CD4-positive, alpha-beta T cell treated with Interferon gamma for 1 hour (primary cell): ENCODE results near the gene ARHGAP6.
"Not testable (repeated sequence)": the region's sequence is repeated elsewhere in the genome, so short reads cannot be mapped to it uniquely, and the experiment has no call there.

Experiments used
- DNase-seq: peaks from one replicate; pipeline ENCODE4 v3.0.0-alpha.2; 2020

The ARHGAP6 gene

DNA sequence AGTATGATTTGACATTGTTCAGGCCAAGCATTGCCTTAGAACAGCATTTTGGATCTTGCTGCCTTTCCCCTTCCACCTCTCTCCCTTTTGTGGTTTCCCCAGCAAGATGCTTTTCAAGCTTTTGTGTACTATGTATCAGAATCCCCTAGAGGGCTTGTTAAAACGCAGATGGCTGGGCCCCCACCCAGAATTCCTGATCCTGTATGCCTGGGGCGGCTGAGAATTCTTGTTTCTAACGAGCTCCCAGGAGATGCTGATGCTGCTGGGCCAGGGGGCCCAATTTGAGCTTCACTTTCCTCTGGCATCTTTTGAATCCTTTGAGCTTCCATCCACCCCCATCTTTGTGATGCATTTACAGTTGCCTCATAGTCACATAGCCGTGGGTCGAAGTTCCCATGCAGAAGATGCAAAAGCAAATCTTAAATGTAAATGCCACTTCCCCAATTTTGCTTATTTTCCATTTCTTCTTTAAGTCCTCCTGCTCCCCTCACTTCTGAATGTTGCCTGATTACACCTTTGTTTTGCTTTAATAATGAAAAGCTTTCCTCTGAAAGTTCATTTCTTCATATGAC is 536.1 kb downstream of the ARHGAP6 start:
- DNase-seq = no peak

- no peak for DNase-seq
These were observed 540.7 kb downstream of the ARHGAP6 start for GRCh38 chrX:11125060-11125459.

DNA sequence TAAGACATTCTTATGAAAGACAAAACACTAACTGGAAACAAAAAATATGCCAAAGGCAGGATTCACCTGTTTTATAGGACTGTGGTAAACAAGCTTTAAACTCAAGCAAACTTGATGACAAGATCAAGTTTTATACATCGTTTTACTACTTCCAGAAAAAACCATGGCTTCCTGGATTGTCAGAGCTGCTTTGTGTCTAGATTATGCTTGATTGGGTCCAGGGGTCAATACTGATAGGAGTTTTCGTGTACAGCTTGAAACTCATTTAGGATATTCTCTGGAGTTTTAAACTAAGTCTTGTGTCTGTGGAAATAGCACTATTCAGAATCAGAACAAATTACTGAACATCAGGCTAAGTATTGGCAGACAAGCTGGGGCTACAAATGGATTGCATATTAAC is 541.6 kb downstream of the ARHGAP6 start:
- DNase-seq = no peak

DNA sequence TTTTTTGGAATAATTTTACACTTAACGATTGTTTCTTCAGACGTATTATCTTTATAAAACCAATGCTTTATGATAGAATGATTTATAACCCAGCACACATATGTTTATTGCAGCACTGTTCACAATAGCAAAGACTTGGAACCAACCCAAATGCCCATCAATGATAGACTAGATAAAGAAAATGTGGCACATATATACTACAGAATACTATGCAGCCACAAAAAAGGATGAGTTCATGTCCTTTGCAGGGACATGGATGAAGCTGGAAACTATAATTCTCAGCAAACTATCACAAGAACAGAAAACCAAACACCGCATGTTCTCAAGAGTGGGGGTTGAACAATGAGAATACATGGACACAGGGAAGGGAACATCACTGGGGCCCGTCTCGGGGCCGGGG is 542.6 kb downstream of the ARHGAP6 start:
- not testable (repeated sequence) for DNase-seq

- no peak for DNase-seq
These were observed 546.3 kb downstream of the ARHGAP6 start for GRCh38 chrX:11119313-11119943.

- no peak for DNase-seq
These were observed 548.0 kb downstream of the ARHGAP6 start for GRCh38 chrX:11117745-11118144.

GRCh38 chrX:11113731-11114130 is 552.0 kb downstream of the ARHGAP6 start:
- DNase-seq = peak; percentile 4

- DNase-seq = no peak
These were observed 553.8 kb downstream of the ARHGAP6 start for GRCh38 chrX:11111947-11112346.

DNA sequence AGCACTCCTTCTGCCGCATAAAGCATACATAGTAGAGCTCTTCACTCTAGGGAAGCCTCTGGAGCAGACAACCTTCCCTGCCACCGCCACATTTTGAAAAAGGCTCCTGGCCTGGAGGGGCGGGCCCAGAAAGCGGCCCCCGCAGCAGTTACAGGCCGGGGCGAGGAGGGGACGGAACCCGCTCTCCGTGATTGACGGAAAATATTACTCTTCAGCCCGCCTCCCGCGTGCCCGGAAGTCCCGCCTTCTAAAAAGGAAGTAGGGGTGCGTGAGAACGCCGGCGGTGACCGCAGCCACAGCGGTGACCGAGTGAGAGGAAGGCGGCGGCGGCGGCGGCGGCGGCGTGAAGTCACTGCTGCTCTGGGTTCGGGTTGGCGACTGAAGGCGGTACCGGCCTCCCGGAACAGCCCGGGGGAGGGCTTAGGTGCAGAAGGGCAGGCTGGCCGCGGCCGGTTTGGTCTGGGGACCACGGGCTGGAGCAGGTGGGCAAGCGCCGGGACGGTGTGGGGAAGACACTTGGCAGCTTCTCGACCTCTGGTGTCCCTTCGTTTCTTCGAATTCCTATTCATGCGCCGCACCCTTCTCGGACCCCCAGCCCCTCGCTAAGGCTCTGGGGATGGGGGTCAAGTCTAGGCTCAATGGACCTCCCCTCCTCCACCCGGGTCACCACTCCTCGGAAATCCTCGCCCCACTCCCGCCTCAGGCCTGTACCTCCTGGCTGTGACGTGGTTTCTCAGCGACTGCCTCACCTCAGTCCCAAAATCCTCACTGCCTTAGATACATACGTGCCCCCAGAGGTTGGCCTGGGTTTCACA is 554.5 kb downstream of the ARHGAP6 start, which contains the start of gene HCCS:
Gene HCCS (plus strand): TSS at position 296 of the 815 bp plus-strand sequence. CDS start 729 bp downstream, outside the sequence.
- peak; percentile 87 for DNase-seq

- no peak for DNase-seq
These were observed 555.8 kb downstream of the ARHGAP6 start for GRCh38 chrX:11109968-11110367.

DNA sequence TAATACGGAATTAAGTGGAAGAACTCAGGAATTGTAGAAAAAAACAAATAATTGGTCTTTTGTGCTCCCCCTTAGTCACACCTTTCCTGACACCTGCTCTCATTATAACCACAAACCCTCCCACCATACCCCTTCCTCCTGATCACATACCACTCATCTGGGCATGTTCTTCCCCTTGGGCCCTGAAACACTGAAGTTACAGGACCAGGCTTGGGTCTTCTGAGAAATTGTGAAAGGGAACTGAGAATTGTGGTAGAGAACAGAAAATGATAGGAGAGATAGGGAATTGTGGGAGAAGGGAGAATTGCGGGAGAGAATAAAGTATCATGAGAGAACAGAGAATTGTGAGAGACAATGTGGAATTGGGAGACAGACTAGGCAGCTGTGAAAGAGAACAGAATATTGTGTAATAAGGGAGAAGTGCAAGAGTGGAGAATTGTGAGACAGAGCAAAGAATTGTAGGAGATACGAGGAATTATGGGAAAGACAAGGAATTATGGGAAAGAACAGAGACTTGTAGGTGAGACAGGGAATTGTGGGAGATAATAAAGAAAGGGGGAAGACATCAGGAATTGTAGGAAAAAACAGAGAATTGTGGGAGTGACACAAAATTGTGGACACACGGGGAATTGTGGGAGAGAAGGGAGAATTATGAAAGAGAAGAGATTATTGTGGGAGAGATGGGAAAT is 557.3 kb downstream of the ARHGAP6 start:
- DNase-seq = no peak

DNA sequence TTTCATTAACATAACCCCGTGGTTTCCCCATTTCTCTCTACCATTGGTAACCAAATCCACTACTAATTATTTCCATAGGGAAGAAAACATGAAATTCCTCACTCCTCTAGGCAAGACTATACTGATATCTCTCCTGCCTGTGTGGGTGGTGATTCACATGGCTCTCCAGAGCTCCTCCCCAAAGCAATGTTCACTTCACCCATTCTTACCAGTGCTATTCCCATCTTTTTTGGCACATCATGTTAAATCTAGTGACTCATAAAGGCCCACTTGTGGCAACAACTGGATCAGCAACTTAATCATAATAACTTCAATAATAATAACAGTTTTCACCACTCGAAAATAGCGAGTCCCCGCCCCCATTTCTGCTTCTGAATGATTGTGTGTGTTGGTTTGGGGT is 560.6 kb downstream of the ARHGAP6 start:
- DNase-seq = no peak

DNA sequence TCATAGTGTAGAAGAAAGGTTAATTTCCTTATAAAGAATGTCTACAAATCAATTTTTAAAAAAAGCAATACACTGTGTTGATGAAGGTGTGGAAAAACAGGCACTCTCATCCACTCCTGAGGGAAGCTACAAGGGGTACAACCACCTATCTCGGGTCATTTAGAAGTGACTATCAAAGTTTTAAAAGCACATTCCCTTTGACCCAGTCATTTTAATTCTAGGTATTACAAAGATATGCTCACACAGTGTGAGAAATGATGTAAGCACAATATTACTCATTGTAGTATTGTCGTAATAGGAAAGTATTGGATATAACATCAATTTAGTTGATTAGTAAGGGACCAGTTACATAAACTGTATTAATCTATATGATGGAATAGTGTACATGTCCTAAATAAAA is 562.0 kb downstream of the ARHGAP6 start:
- no peak for DNase-seq

- DNase-seq = no peak
These were observed 562.7 kb downstream of the ARHGAP6 start for GRCh38 chrX:11103006-11103405.

- no peak for DNase-seq
These were observed 565.3 kb downstream of the ARHGAP6 start for GRCh38 chrX:11100281-11101035.

DNA sequence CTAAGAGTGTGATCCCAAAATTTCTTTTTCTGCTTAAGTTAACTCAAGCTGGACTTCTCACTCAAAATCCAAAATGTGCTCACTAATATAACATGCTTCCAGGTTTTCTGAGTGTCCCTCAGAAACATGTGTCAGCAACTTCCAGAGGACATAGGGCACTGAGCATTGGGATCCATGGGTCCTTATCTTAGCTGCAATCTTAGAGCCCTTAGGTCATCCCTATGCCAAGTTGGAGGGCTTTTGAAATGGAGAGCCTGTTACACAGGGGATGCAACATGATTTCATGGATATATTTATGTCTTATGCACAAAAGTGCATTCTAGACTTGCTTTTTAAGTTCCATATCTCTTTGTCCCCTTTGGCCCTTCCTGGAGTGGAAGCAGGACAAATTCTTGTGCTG is 566.3 kb downstream of the ARHGAP6 start:
- DNase-seq = no peak

DNA sequence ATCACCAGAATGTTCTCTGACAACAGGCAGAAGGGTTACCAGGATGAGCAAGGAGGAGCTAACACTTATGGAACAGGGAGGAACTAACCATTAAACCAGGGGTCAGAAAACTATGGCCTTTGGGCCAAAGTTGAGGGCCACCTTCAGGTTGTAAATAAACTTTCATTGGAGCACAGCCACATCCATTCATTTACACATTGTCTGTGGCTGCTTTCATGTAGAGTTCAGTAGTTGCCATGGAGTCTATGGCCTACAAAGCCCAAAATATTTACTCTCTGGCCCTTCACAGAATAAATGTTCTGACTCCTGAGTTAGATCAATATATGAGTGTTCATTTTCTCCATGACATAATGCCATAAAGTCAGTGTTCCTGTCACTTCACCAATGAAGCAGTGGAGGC is 567.8 kb downstream of the ARHGAP6 start:
- no peak for DNase-seq

GRCh38 chrX:11089802-11090201 is 575.9 kb downstream of the ARHGAP6 start:
- DNase-seq = no peak
